HCT116 (cell line): Measurements from ENCODE around the gene MAP7. TPM values are rescaled to one million over a fixed set of nuclear protein-coding genes. Genes with fewer than 3 reads are reported as not detected.

Experiments
- ATAC-seq: fragments of 200-7000 bp; cut with Tn5 transposase; 2 replicates; pipeline ENCODE4 v1.9.1; 2020; ENCODE audit warnings: mild to moderate bottlenecking, moderate library complexity
- BruUV-seq: library from RNA; stranded (reverse); fragments of 400-500 nt; replicated peaks from 2 replicates; lab custom pipeline; 2021; lab: Mats Ljungman, UMichigan
- CTCF ChIA-PET: fragments of 300-600 bp; sonication (Branson Sonifier 250); formaldehyde crosslinking; loops from one replicate; lab custom pipeline; 2021; ENCODE audit warnings: antibody characterized with exemption; lab: Charles Lee
- POLR2A ChIA-PET: fragments of 300-600, 350-600 bp; sonication (Branson Sonifier 250); formaldehyde crosslinking; loops from one replicate; lab custom pipeline; 2021; ENCODE audit warnings: antibody characterized with exemption; lab: Charles Lee
- RAD21 ChIA-PET, 2 experiments: fragments of 300-600 bp; sonication (Branson Sonifier 250); formaldehyde crosslinking; loops; one replicate each; lab custom pipeline; 2023; ENCODE audit warnings: low total read pairs in 2 of 2; ENCODE audit not compliant: uncharacterized antibody in 2 of 2, unreplicated experiment in 2 of 2, low non-redundant PET in 1 of 2; lab: Charles Lee
- DNase-seq: peaks from one replicate; pipeline ENCODE4 v3.0.0-alpha.2; 2010; ENCODE audit warnings: low read depth, low spot score
- H2AFZ ChIP-seq: fragments of 200-600 bp; shearing (Covaris generic), sonication (generic); 2 replicates; pipeline ENCODE4 v1.6.1; 2017; ENCODE audit warnings: low read depth, mixed run types, mixed read lengths, antibody characterized with exemption, low read length; ENCODE audit not compliant: poor library complexity, severe bottlenecking
- H3K27ac ChIP-seq: 2 replicates; pipeline ENCODE4 v1.5.1; 2012; ENCODE audit warnings: low read depth, low read length
- H3K27me3 ChIP-seq: fragments of 200-600 bp; sonication (generic); 2 replicates; pipeline ENCODE4 v1.6.1; 2016; ENCODE audit warnings: mixed run types, low read length, mixed read lengths; ENCODE audit not compliant: insufficient read depth
- H3K36me3 ChIP-seq, 2 experiments: fragments of 200-500 bp in 1 of 2; fragments of 200-600 bp in 1 of 2; sonication (Bioruptor generic) in 1 of 2; sonication (generic) in 1 of 2; 2 replicates each; pipeline versions ENCODE4 v1.5.1 to v1.6.1; 2014 to 2016; ENCODE audit warnings: low read length in 2 of 2, inconsistent platforms in 1 of 2, mixed read lengths in 1 of 2, mixed run types in 1 of 2; ENCODE audit not compliant: insufficient read depth in 2 of 2, control insufficient read depth in 1 of 2
- H3K4me1 ChIP-seq, 2 experiments: fragments of 200-600 bp in 1 of 2; sonication (generic) in 1 of 2; 2 replicates each; pipeline versions ENCODE4 v1.5.1 to v1.6.1; 2012 to 2017; ENCODE audit warnings: low read length in 2 of 2, inconsistent platforms in 1 of 2, mild to moderate bottlenecking in 1 of 2, mixed read lengths in 1 of 2, mixed run types in 1 of 2, moderate library complexity in 1 of 2; ENCODE audit not compliant: insufficient read depth in 2 of 2, control insufficient read depth in 1 of 2
- H3K4me2 ChIP-seq: fragments of 200-600 bp; sonication (generic); 2 replicates; pipeline ENCODE4 v1.6.1; 2017; ENCODE audit warnings: mixed run types, low read length, mixed read lengths
- H3K4me3 ChIP-seq, 2 experiments: fragments of 200-600 bp in 1 of 2; sonication (generic) in 1 of 2; replicated peaks in 1 of 2; 2 replicates each; pipeline ENCODE4 v1.5.1; 2011 to 2016; ENCODE audit warnings: low read length in 2 of 2, control low read depth in 1 of 2, low read depth in 1 of 2, mild to moderate bottlenecking in 1 of 2, mixed read lengths in 1 of 2, mixed run types in 1 of 2
- H3K79me2 ChIP-seq: fragments of 200-600 bp; sonication (generic); 2 replicates; pipeline ENCODE4 v1.6.1; 2017; ENCODE audit warnings: mild to moderate bottlenecking, mixed run types, low read length, moderate library complexity, mixed read lengths; ENCODE audit not compliant: insufficient read depth
- H3K9ac ChIP-seq: fragments of 200-600 bp; sonication (generic); 2 replicates; pipeline ENCODE4 v1.6.1; 2016; ENCODE audit warnings: low read length, mixed read lengths
- H3K9me2 ChIP-seq: fragments of 200-600 bp; sonication (generic), shearing (Covaris generic); 2 replicates; pipeline ENCODE4 v1.6.1; 2017; ENCODE audit warnings: mixed run types, mild to moderate bottlenecking, moderate library complexity; ENCODE audit not compliant: insufficient read depth
- H3K9me3 ChIP-seq, 2 experiments: fragments of 200-500 bp in 1 of 2; fragments of 200-600 bp in 1 of 2; sonication (Bioruptor generic) in 1 of 2; sonication (generic) in 1 of 2; 2 replicates each; pipeline ENCODE4 v1.6.1; 2014 to 2017; ENCODE audit warnings: low read length in 2 of 2, mixed read lengths in 2 of 2, inconsistent platforms in 1 of 2, low read depth in 1 of 2, mild to moderate bottlenecking in 1 of 2, mixed run types in 1 of 2, moderate library complexity in 1 of 2; ENCODE audit not compliant: control insufficient read depth in 1 of 2, insufficient read depth in 1 of 2
- H4K20me1 ChIP-seq: fragments of 200-600 bp; sonication (generic), shearing (Covaris generic); 2 replicates; pipeline ENCODE4 v1.6.1; 2017; ENCODE audit warnings: mixed run types, mild to moderate bottlenecking, moderate library complexity; ENCODE audit not compliant: insufficient read depth
- CBX3 ChIP-seq: IDR thresholded peaks from 2 replicates; pipeline ENCODE4 v1.6.1; 2012; ENCODE audit warnings: low read depth
- CEBPB ChIP-seq: IDR thresholded peaks from 2 replicates; pipeline ENCODE4 v1.6.1; 2012; ENCODE audit warnings: low read depth
- EGR1 ChIP-seq: IDR thresholded peaks from 2 replicates; pipeline ENCODE4 v1.6.1; 2012; ENCODE audit warnings: low read depth
- ELF1 ChIP-seq: IDR thresholded peaks from 2 replicates; pipeline ENCODE4 v1.6.1; 2012; ENCODE audit warnings: low read depth, borderline replicate concordance
- FOSL1 ChIP-seq: IDR thresholded peaks from 2 replicates; pipeline ENCODE4 v1.6.1; 2012; ENCODE audit warnings: low read depth
- JUND ChIP-seq: IDR thresholded peaks from 2 replicates; pipeline ENCODE4 v1.6.1; 2012
- POLR2A ChIP-seq: IDR thresholded peaks from 2 replicates; pipeline ENCODE4 v1.7.0; 2011; ENCODE audit warnings: borderline replicate concordance; ENCODE audit not compliant: insufficient read depth, insufficient read length; ENCODE audit errors: extremely low read depth
- POLR2AphosphoS5 ChIP-seq: IDR thresholded peaks from 2 replicates; pipeline ENCODE4 v1.6.1; 2011; ENCODE audit warnings: mild to moderate bottlenecking, low read depth, low read length, moderate library complexity
- RAD21 ChIP-seq: IDR thresholded peaks from 2 replicates; pipeline ENCODE4 v1.6.1; 2012; ENCODE audit warnings: low read depth, mild to moderate bottlenecking
- SIN3A ChIP-seq: IDR thresholded peaks from 2 replicates; pipeline ENCODE4 v1.6.1; 2012; ENCODE audit warnings: low read depth
- SP1 ChIP-seq: IDR thresholded peaks from 2 replicates; pipeline ENCODE4 v1.6.1; 2012; ENCODE audit warnings: low read depth
- SRF ChIP-seq: IDR thresholded peaks from 2 replicates; pipeline ENCODE4 v1.6.1; 2012; ENCODE audit warnings: low read depth
- TCF7L2 ChIP-seq: IDR thresholded peaks from 2 replicates; pipeline ENCODE4 v1.7.0; 2011; ENCODE audit warnings: borderline replicate concordance, inconsistent platforms; ENCODE audit not compliant: insufficient read depth, insufficient read length; ENCODE audit errors: extremely low read depth
- YY1 ChIP-seq: IDR thresholded peaks from 2 replicates; pipeline ENCODE4 v1.6.1; 2011; ENCODE audit warnings: low read length, low read depth, moderate library complexity, mild to moderate bottlenecking; ENCODE audit not compliant: insufficient replicate concordance; ENCODE audit errors: extremely low read depth
- ZFX ChIP-seq: fragments of 450-650 bp; IDR thresholded peaks from 2 replicates; pipeline ENCODE4 v1.6.1; 2017
- ZNF274 ChIP-seq: fragments of 200-500 bp; sonication (Bioruptor generic); IDR thresholded peaks from 2 replicates; pipeline ENCODE4 v1.6.1; 2014; ENCODE audit warnings: mild to moderate bottlenecking, low read depth, low read length, inconsistent platforms
- intact Hi-C: fragments of 100-400 bp; cut with micrococcal nuclease; formaldehyde crosslinking; loops from 2 replicates; pipeline ENCODE4 v1.10.0; 2022
- total RNA-seq: library from RNA; stranded (reverse); gene quantifications from one replicate; pipeline ENCODE4 v1.2.1, GENCODE V29; 2021; ENCODE audit not compliant: unreplicated experiment
- TF ChIP-seq, protein P1 (sequence below), 3 experiments: fragments of 200-600 bp in 1 of 3; sonication (generic) in 1 of 3; IDR thresholded peaks in 2 of 3; conservative IDR thresholded peaks in 1 of 3; 2 replicates each; pipeline ENCODE4 v1.5.1; 2012 to 2017; ENCODE audit warnings: low read depth in 2 of 3, low read length in 2 of 3, antibody characterized with exemption in 1 of 3, borderline replicate concordance in 1 of 3, control low read depth in 1 of 3, mild to moderate bottlenecking in 1 of 3, mixed read lengths in 1 of 3, mixed run types in 1 of 3, moderate library complexity in 1 of 3; ENCODE audit not compliant: insufficient read depth in 1 of 3
- TF ChIP-seq, protein P2 (sequence below): IDR thresholded peaks from 2 replicates; pipeline ENCODE4 v1.6.1; 2012

MAP7 gene
- total RNA-seq, 1 experiment from 2014 or later = 35.5 TPM

DNA sequence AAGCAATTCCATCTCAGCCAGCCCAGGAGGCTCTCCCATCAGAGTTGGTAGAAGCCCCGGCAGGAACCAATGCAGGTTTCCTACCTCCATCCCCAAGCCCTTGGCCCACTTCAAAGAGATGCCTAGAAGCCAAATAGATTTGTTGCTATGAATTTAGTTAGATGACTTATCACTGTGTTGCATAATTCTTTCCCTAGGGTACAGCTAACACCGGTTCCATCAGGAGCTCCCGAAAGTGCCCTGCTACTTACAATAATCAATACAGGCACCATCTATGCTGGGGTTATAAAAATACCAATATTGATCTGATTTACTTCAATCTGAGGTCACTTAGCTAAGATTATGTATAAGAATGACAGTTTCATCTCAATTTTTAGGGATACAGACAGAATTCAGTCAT is 113.0 kb downstream of the MAP7 start:
- ChIA-PET CTCF (no interaction called here), RAD21 (no interaction called here), POLR2A (no interaction called here)
- intact Hi-C loops = no loop called here
- TF ChIP-seq POLR2AphosphoS5 (no peak), SRF (no peak), ZNF274 (no peak), RAD21 (no peak), CEBPB (no peak), CBX3 (no peak), SIN3A (no peak), TCF7L2 (no peak), YY1 (no peak), JUND (no peak), ELF1 (no peak), SP1 (no peak), EGR1 (no peak), ZFX (no peak), FOSL1 (no peak), POLR2A (no peak)
- TF ChIP-seq, protein P1, sequence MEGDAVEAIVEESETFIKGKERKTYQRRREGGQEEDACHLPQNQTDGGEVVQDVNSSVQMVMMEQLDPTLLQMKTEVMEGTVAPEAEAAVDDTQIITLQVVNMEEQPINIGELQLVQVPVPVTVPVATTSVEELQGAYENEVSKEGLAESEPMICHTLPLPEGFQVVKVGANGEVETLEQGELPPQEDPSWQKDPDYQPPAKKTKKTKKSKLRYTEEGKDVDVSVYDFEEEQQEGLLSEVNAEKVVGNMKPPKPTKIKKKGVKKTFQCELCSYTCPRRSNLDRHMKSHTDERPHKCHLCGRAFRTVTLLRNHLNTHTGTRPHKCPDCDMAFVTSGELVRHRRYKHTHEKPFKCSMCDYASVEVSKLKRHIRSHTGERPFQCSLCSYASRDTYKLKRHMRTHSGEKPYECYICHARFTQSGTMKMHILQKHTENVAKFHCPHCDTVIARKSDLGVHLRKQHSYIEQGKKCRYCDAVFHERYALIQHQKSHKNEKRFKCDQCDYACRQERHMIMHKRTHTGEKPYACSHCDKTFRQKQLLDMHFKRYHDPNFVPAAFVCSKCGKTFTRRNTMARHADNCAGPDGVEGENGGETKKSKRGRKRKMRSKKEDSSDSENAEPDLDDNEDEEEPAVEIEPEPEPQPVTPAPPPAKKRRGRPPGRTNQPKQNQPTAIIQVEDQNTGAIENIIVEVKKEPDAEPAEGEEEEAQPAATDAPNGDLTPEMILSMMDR (IDR thresholded peaks at IDR 0.05 in 2 of 3, conservative IDR thresholded peaks at IDR 0.05 in 1 of 3; ENCODE audit: borderline replicate concordance in 1 of 3, insufficient read depth in 1 of 3, low read depth in 2 of 3, low read length in 2 of 3) = no peak
- TF ChIP-seq, protein P2, sequence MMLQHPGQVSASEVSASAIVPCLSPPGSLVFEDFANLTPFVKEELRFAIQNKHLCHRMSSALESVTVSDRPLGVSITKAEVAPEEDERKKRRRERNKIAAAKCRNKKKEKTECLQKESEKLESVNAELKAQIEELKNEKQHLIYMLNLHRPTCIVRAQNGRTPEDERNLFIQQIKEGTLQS = no peak
- Histone ChIP-seq H3K4me2 (no peak overlapping the region), H3K27ac (no peak overlapping the region), H3K4me1 (no peaks in the 10 kb centered on the region; a peak in 1 of 4 replicates), H3K36me3 (no peaks in the 10 kb centered on the region), H2AFZ (no peak overlapping the region), H3K9me2 (no peaks in the 10 kb centered on the region), H3K4me3 (no peak overlapping the region), H3K79me2 (no peaks in the 10 kb centered on the region), H3K27me3 (no peaks in the 10 kb centered on the region), H3K9me3 (no peaks in the 10 kb centered on the region), H4K20me1 (no peaks in the 10 kb centered on the region), H3K9ac (no peak overlapping the region)
- no peak for ATAC-seq
- no peak for DNase-seq
- BruUV-seq = no TSS peak
